Ascending aorta (tissue), 2 donors: ENCODE measurements around the gene STEAP1. TPM values are rescaled to one million over a fixed set of nuclear protein-coding genes. Genes with fewer than 3 reads are reported as not detected.

Source experiments
- DNase-seq, 2 donors: peaks; one replicate each; pipeline ENCODE4 v3.0.0-alpha.2; 2019; ENCODE audit warnings: low spot score in 2 of 2
- H3K27ac ChIP-seq, 2 donors: fragments of 200-600 bp; sonication (generic); one replicate each; pipeline ENCODE4 v1.5.1; 2016 to 2017; ENCODE audit warnings: mild to moderate bottlenecking in 1 of 2
- H3K27me3 ChIP-seq: fragments of 200-600 bp; sonication (generic); one replicate; pipeline ENCODE4 v1.5.1; 2017
- H3K36me3 ChIP-seq, 2 donors: fragments of 200-600 bp; sonication (generic); one replicate each; pipeline ENCODE4 v1.5.1; 2016
- H3K4me1 ChIP-seq, 2 donors: fragments of 200-600 bp; sonication (generic); one replicate each; pipeline ENCODE4 v1.5.1; 2016 to 2017; ENCODE audit warnings: mild to moderate bottlenecking in 1 of 2
- H3K4me3 ChIP-seq, 2 donors: fragments of 200-600 bp; sonication (generic); one replicate each; pipeline ENCODE4 v1.5.1; 2016 to 2017; ENCODE audit warnings: mild to moderate bottlenecking in 1 of 2
- H3K9me3 ChIP-seq, 2 donors: fragments of 200-600 bp; sonication (generic); one replicate each; pipeline ENCODE4 v1.5.1; 2016
- intact Hi-C: fragments of 100-400 bp; cut with DNase I; formaldehyde crosslinking; loops from one replicate; pipeline ENCODE4 v1.15.1; 2023
- total RNA-seq: library from RNA; depleted of rRNA; stranded (reverse); fragments of >200 nt; gene quantifications from one replicate; pipeline ENCODE4 v1.1.0, GENCODE V29; 2016
- TF ChIP-seq, protein P1 (sequence below), 3 experiments: fragments of 200-600 bp in 2 of 3; fragments of 450-650 bp in 1 of 3; sonication (generic) in 2 of 3; IDR thresholded peaks; one replicate each; pipeline ENCODE4 v1.5.1; 2016 to 2019; ENCODE audit warnings: antibody characterized with exemption in 3 of 3, mild to moderate bottlenecking in 1 of 3, moderate library complexity in 1 of 3

Gene STEAP1
- total RNA-seq, 1 donor from 2014 or later: 2.1 TPM

GRCh38 chr7:90165724-90166123 is 11.5 kb downstream of the STEAP1 start:
- H3K27ac ChIP-seq: no peak overlapping the region
- TF ChIP-seq, protein P1, sequence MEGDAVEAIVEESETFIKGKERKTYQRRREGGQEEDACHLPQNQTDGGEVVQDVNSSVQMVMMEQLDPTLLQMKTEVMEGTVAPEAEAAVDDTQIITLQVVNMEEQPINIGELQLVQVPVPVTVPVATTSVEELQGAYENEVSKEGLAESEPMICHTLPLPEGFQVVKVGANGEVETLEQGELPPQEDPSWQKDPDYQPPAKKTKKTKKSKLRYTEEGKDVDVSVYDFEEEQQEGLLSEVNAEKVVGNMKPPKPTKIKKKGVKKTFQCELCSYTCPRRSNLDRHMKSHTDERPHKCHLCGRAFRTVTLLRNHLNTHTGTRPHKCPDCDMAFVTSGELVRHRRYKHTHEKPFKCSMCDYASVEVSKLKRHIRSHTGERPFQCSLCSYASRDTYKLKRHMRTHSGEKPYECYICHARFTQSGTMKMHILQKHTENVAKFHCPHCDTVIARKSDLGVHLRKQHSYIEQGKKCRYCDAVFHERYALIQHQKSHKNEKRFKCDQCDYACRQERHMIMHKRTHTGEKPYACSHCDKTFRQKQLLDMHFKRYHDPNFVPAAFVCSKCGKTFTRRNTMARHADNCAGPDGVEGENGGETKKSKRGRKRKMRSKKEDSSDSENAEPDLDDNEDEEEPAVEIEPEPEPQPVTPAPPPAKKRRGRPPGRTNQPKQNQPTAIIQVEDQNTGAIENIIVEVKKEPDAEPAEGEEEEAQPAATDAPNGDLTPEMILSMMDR (IDR thresholded peaks at IDR 0.05): no peak
- intact Hi-C loops: no loop called here
- H3K36me3 ChIP-seq: no peaks in the 10 kb centered on the region
- H3K4me3 ChIP-seq: no peak overlapping the region
- DNase-seq: no peak
- no peaks in the 10 kb centered on the region for H3K9me3 ChIP-seq
- H3K4me1 ChIP-seq: no peaks in the 10 kb centered on the region
- H3K27me3 ChIP-seq: no peaks in the 10 kb centered on the region

GRCh38 chr7:90166153-90166552 is 11.9 kb downstream of the STEAP1 start:
- TF ChIP-seq, protein P1 (IDR thresholded peaks at IDR 0.05): no peak
- Histone ChIP-seq H3K36me3 (no peaks in the 10 kb centered on the region), H3K4me3 (no peak overlapping the region), H3K4me1 (no peaks in the 10 kb centered on the region), H3K27ac (no peak overlapping the region), H3K9me3 (no peaks in the 10 kb centered on the region), H3K27me3 (no peaks in the 10 kb centered on the region)
- DNase-seq: no peak
- intact Hi-C loops: no loop called here

DNA sequence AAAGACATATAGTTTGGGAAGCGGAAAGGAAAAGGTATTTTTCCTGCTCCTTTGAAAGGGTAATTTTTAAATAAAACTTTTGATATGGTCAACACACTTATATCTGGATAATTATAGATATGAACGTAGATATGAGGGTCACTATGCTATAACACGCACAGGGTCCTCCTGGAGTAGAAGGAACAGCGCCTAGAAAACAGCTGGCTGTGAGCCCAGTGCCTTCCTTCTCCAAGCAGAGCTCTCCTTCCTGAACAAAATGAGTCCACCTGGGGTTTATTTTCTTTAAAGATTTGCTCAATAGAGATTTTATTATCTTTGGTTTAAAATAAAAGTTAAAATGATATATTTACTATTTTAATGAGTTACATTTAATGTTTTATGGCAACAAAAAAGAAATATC is 13.1 kb downstream of the STEAP1 start:
- no peaks in the 10 kb centered on the region for H3K9me3 ChIP-seq
- no peaks in the 10 kb centered on the region for H3K36me3 ChIP-seq
- H3K4me3 ChIP-seq: no peak overlapping the region
- no peak overlapping the region for H3K27ac ChIP-seq
- DNase-seq: no peak
- TF ChIP-seq, protein P1 (IDR thresholded peaks at IDR 0.05): no peak
- no peaks in the 10 kb centered on the region for H3K4me1 ChIP-seq
- intact Hi-C loops: no loop called here
- no peaks in the 10 kb centered on the region for H3K27me3 ChIP-seq

- intact Hi-C loops: no loop called here
- Histone ChIP-seq H3K9me3 (no peaks in the 10 kb centered on the region), H3K27ac (no peak overlapping the region), H3K4me1 (no peaks in the 10 kb centered on the region), H3K4me3 (no peak overlapping the region), H3K36me3 (no peaks in the 10 kb centered on the region), H3K27me3 (no peaks in the 10 kb centered on the region)
- TF ChIP-seq, protein P1 (IDR thresholded peaks at IDR 0.05): no peak
- no peak for DNase-seq
Observed at GRCh38 chr7:90169891-90170290, 15.6 kb downstream of the STEAP1 start.

DNA sequence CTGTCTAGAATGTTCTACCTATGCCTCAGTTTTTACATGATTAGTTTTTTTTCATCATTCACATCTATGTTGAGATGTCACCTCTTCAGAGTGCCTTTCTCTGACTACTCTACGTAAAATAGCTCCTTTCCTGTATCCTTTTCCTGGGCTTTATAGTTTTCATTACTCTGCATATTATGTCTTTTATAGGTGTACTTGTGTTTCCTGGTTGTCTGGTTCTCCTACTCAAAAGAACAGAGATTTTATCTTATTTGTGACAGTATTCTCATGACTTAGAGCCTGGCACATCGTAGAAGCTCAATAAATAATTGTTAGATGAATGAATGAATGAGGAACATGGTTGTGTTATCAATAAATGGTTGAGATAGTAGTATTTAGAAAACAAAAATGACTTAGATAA is 17.9 kb downstream of the STEAP1 start:
- TF ChIP-seq, protein P1 (IDR thresholded peaks at IDR 0.05): no peak
- no peak overlapping the region for H3K27ac ChIP-seq
- no peaks in the 10 kb centered on the region for H3K4me1 ChIP-seq
- no peak for DNase-seq
- no peaks in the 10 kb centered on the region for H3K9me3 ChIP-seq
- no peak overlapping the region for H3K4me3 ChIP-seq
- no peaks in the 10 kb centered on the region for H3K27me3 ChIP-seq
- intact Hi-C loops: no loop called here
- H3K36me3 ChIP-seq: no peaks in the 10 kb centered on the region

GRCh38 chr7:90172624-90173023 is 18.4 kb downstream of the STEAP1 start:
- Histone ChIP-seq H3K27ac (no peak overlapping the region), H3K27me3 (no peaks in the 10 kb centered on the region), H3K4me1 (no peaks in the 10 kb centered on the region), H3K4me3 (no peak overlapping the region), H3K9me3 (no peaks in the 10 kb centered on the region), H3K36me3 (no peaks in the 10 kb centered on the region)
- intact Hi-C loops: no loop called here
- no peak for DNase-seq
- TF ChIP-seq, protein P1 (IDR thresholded peaks at IDR 0.05): no peak
